GM18526 (cell line): ENCODE measurements around the gene RWDD3.

Experiments used
- POLR2A ChIP-seq: IDR thresholded peaks from 3 replicates; pipeline ENCODE4 v1.6.1; 2011; ENCODE audit not compliant: insufficient read length; ENCODE audit errors: extremely low read depth

RWDD3 gene

GRCh38 chr1:95221306-95221705 lies 12.7 kb upstream of the RWDD3 start:
- TF ChIP-seq POLR2A = no peak

- no peak for TF ChIP-seq POLR2A
These were observed 11.4 kb upstream of the RWDD3 start for GRCh38 chr1:95222629-95223028.

- TF ChIP-seq POLR2A = no peak
These were observed 10.9 kb upstream of the RWDD3 start for GRCh38 chr1:95223110-95223509.

- TF ChIP-seq POLR2A = no peak
These were observed 7.0 kb upstream of the RWDD3 start for GRCh38 chr1:95226781-95227660.

GRCh38 chr1:95229037-95229436 lies 5.0 kb upstream of the RWDD3 start:
- no peak for TF ChIP-seq POLR2A

GRCh38 chr1:95229706-95230105 lies 4.3 kb upstream of the RWDD3 start:
- TF ChIP-seq POLR2A = no peak

- TF ChIP-seq POLR2A = no peak
These were observed 3.8 kb upstream of the RWDD3 start for GRCh38 chr1:95230256-95230655.

GRCh38 chr1:95230768-95231191 lies 3.2 kb upstream of the RWDD3 start:
- TF ChIP-seq POLR2A = no peak

GRCh38 chr1:95232646-95233318 lies 1.2 kb upstream of the RWDD3 start:
- TF ChIP-seq POLR2A = no peak

- no peak for TF ChIP-seq POLR2A
These were observed 682 bp upstream of the RWDD3 start for GRCh38 chr1:95233319-95233736.

GRCh38 chr1:95236784-95237575 lies 3.0 kb downstream of the RWDD3 start:
- no peak for TF ChIP-seq POLR2A

- TF ChIP-seq POLR2A = no peak
These were observed 4.1 kb downstream of the RWDD3 start for GRCh38 chr1:95237981-95238703.

GRCh38 chr1:95245029-95245428 lies 11.0 kb downstream of the RWDD3 start:
- TF ChIP-seq POLR2A = no peak

- no peak for TF ChIP-seq POLR2A
These were observed 12.5 kb downstream of the RWDD3 start for GRCh38 chr1:95246511-95246910.

GRCh38 chr1:95247607-95248006 lies 13.6 kb downstream of the RWDD3 start:
- TF ChIP-seq POLR2A = no peak

GRCh38 chr1:95249916-95250315 lies 15.9 kb downstream of the RWDD3 start:
- TF ChIP-seq POLR2A = no peak

- TF ChIP-seq POLR2A = no peak
These were observed 18.4 kb downstream of the RWDD3 start for GRCh38 chr1:95252422-95252821.
